Islet precursor cell (in vitro differentiated cells): Measurements from ENCODE around the gene MYO18B.

Source experiments
- DNase-seq: peaks from one replicate; pipeline ENCODE4 v3.0.0-alpha.2; 2018

Gene MYO18B

DNA sequence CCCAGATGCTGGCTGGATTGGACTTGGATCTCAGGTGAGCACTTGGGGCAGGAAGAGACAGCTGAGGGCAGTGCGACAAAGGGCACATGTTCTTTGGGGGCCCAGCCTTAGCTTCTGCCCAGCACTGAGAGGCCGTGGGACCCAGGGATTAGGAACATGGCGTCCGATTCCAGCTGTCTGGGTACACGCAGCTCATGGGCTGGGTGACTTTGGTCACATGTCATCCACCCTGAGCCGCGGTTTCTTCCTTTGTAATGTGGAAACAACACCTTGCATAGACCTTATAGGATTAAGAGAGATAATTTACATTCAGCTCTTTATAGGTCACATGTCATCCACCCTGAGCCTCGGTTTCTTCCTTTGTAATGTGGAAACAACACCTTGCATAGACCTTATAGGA lies 39.8 kb downstream of the MYO18B start:
- no peak for DNase-seq

DNA sequence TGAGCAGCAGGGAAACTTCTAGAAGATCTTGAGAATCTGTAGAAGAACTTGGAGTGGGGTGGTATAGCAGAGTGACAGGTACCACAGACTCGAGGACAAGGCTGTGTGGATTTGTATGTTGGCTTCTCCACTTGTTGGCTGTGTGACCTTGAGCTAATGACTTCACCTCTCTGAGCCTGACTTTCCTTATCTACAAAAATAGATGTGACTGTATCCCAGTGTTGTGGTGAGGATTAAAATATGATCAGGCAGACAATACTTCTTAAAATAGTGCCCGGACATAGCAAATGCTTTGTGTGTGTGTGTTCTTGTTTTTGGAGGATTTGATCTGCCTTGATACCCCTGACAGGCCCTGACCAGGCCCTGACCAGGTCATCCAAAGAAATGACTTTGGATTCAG lies 40.8 kb downstream of the MYO18B start:
- DNase-seq, result no peak

DNA sequence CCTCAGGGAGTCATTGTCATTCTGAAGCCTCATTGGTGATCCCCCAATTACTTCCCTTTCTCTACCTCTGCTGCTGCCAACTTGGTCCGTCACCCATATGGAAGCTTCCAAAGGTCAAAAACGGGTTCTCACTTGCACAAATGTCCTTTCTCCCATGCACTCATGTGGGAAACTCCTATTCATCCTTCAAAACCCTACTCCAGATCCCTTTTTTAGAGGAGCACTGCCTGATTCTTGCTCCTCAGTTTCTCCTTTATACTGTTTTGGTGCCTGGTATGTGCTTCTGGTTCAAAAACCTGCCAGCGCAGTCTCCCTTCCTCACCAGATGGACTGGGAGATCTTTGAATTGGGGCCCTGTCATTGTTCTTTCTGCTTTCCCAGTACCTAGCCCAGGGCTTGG lies 41.9 kb downstream of the MYO18B start:
- DNase-seq, result no peak

DNA sequence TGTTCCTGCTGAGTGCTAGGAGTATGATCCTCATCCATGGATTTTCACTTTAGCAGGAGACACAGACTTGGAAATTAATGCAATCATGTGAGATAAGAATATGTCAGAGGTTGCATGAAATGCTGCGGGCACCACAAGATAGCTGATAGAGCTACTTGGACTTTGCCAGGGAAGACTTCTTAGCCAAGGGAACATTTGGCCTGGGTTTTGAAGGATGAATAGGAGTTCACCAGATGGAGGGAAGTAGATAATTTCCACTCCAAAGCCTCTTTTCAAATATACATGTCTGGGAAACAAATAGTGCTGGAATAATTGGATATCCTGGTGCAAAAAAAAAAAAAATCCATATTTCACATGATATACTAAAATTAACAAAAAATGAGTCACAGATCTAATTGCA lies 44.2 kb downstream of the MYO18B start:
- DNase-seq, result no peak

DNA sequence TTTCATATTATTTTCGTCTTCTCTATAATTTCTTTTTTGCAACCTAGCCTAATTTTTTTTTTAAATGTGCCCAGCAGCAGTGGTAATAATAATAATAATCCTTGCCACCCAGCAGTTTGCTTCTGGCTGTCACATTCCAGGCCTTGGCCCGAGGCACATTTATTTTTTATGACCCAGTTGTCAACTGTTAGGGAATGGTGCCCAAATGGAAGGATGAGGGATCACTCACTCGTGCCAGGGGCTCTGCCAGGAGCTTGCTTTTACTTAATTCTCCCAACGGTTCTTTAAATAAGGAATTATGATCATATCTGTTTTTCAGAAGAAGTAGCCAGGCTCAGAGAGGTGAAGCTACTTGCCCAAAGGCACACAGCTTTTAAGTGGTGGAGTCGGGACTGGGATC lies 49.6 kb downstream of the MYO18B start:
- DNase-seq, result no peak

DNA sequence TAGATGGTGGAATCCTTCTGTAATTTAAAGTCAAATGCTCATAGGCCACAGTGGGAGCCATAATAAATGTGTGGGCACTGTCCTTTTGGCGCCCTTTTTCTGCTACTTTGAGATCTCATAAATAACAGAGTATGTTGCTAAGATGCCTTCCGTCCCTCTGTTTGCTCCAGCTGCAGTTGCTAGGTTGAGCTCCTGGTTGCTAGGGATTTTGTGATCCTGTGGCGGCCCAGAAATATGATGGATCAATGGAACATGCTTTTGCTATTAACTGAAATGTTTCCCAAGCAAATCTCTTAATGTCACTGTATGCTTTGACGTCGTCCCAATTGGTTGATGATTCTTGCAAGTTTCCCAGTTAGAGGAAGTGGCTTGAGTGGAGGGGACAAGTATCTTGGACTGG lies 53.5 kb downstream of the MYO18B start:
- no peak for DNase-seq

DNA sequence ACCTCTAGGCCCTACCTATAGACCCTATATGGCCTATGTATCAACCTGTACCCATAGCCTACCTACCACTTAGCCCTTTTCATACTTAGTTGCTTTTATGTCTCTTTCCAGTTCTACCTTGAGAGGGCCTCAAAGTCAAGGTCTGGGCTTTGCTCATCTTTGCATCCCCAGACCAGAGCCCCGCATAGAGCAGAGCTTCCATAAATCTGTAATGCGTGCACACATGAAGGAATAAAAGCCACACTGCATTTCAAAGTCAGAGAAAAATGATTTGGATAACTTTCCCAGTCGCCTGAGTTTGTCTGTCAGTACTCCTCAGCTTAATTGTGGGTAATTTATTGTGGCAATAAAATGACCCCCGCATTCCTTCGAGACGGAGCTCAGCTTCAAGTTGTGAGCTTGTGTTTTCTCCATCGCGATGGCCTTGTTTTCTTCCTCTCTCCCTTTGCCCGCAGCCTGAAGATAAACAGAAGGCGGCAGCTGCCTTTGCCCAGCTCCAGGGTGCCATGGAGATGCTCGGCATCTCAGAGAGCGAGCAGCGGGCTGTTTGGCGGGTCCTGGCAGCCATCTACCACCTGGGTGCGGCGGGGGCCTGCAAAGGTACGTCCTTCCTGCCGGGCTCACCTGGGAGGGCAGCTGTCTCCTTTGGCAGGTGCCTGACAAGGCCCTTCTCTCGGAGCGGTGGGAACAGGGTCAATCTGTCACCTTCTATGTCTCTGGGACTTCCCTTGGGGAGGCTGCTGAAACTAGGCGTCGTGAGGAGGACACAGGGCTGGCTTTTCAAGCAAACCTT lies 55.7 kb downstream of the MYO18B start:
- no peak for DNase-seq

DNA sequence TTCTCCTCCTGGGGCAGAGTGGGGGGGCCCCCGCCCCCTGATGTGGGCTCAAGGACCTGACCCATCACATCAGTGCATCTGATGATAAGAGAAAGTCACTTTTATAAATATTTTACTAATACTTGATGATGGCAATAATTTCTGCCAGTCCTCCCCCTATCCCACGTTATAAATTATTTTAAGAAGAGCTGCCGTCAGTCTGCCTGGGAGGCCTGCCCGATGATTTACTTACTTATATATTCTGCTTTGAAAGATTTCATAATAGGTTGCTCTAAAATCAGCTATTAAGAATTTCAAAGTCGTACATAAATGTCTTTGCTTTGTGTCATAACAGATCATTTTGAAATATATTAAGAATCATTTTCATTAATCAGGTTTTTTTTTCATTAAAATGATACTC lies 58.8 kb downstream of the MYO18B start:
- DNase-seq, result no peak

DNA sequence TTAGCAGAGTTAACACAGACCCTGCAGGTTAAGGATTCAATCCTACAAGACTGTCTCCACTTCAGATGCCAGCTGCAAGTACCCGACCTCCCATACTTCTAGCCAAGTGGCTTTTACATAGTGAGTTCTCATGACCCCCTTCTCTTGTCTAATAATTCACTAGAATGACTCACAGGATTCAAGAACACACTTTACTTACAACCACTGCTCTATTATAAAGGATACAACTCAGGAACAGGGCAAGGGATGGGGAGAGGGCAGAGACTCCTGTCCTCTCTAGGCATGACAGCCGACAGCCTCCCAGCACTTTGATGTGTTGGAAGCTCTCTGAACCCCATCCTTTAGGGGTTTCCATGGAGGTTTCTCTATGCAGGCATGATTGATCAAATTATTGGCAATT lies 60.0 kb downstream of the MYO18B start:
- DNase-seq, result no peak

DNA sequence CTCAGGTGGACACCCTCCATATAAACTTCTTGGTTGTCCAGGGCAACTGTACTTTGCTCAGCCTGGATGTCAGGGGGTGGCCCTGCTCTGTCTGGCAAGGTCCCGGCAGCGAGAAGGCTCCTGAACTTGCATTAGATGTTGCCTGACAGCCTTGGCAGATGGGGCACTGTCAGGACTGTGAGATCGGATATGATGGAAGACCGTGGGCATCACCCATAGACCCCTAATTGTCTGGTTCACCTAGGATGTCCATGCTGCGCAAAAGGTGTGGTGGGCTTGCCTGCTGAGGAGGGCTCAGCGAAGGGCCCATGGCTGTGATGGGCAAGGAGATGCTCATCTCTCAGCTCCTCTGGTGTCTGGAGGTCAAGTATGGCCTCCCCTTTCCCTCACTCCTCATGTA lies 62.7 kb downstream of the MYO18B start:
- no peak for DNase-seq

DNA sequence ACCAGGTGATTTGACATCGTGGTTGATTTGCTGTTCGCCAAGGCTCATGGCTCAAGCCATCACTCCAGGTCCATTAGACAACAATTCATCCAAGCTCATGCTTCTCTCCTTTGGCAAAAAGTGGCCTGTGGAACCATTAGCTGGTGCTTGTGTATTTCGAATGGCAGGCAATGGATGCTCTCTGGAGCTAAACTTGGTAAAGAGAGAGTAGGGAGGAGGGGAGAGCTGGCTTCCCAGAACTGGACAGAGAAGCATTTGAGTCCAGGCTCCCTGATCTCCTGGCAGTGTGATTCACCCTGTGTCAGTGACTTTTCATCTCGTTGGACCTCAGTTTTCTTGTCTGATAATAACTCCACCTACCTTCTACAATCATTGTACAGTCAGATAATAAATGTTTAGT lies 64.6 kb downstream of the MYO18B start:
- no peak for DNase-seq

DNA sequence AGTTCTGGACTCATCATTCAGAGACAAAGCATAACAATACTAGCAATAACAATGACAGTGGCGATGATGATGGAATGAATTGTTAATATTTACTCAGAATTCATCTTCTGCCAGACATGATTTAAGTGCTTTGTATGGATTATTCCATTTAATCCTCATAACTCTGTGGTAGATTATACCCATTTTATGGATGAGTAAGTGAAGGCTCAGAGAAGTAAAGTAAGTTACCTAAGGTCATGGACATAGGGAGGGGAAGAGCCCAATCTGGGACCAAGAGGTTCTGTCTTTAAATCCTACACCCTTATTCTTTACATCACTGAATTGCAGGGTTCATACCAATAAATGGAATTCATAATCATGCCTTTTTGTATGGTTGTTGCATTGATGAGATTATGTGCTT lies 72.7 kb downstream of the MYO18B start:
- DNase-seq, result no peak

DNA sequence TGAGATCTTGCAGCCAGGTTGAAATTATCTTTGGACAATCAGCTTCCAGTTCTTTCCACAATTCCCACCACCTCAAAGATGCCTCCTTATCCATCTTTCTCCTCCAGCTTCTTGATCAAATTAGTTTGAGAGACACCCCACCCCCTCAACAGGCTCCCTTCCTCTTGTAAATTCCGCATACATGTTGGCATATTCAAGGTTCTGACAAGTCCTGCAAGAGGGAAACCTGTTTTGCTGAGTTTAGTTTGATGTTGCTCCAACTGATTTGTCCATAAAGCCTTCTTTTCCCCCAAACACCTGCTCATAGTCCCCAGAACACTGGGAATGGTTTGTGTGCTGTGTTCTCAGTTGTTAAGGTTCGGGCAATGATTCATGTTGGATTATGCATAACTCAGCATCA lies 73.6 kb downstream of the MYO18B start:
- DNase-seq, result no peak

DNA sequence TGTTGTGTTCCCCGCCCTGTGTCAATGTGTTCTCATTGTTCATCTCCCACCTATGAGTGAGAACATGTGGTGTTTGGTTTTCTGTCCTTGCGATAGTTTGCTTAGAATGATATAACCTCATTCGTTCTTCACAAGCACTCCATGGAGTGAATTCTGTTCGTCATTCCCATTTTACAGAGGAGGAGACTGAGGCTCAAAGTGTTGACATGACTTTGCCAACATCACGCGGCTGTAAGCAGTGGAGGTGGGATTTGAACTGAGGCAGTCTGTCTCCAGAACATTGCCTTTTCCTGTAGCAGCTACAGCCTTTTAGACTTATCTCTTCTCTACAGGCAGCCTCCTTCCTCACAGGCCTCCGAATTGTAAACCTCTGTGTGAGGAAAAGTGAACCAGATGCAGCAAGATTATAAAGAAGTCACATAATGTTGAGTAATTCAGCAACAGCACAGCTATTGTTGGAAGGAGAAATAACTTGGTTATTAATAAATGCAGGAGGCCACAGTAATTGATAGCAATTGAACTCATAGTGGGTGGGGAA lies 74.6 kb downstream of the MYO18B start:
- no peak for DNase-seq

DNA sequence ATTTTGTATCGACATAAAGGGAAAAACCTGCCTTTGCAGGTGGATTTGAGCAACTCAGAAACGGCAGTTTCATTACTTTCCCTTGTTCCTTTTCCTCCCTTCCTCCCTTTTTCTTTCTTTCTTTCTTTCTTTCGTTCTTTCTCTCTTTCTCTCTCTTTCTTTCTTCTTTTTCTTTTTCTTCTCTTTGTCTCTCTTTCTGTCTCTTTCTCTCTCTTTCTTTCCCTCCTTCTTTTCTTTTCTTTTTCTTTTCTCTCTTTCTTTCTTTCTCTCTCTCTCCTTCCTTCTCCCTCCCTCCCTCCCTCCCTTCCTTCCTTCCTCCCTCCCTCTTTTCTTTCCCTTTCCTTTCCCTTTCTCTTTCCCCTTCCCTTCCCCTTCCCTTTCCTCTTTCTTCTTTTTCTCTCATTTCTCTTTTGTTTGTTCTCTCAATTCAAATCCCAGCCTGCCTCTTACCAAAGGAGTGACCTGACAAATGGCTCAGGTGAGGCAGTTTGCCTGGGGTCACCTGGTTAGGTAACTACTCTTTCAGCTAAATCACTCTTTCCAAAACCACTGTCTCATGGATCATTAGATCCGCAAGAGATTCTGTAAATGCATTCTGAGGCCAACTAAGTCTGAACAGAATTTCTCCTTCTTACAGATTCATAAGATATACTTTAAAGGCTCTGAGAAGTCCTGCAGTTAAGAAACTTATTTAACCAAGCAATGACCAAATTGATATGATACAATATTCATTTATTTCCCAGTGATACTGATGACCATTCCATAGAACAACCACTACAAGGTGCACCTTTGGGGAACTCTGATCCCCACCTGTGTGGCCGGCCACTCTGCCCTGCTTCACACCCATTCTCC lies 75.3 kb downstream of the MYO18B start:
- DNase-seq, result no peak

DNA sequence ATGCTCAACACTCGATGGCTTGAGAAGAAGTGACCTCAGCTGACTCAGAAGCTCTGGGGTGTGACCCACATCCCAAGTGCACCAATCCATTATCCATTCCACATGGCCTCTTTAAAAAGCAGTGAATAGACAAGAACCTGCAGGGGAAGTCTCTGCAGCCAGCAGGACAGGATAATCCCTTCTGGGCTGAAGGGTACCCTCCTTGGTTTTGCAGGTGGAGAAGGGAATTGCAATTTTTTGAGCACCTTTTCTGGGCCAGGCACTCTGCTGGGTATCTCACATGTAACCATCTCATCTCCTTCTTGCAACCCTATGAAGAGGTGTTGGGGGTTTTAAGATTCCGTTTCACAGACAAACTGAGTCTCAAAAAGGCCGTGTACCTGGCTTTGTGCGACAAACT lies 76.6 kb downstream of the MYO18B start:
- DNase-seq, result no peak

DNA sequence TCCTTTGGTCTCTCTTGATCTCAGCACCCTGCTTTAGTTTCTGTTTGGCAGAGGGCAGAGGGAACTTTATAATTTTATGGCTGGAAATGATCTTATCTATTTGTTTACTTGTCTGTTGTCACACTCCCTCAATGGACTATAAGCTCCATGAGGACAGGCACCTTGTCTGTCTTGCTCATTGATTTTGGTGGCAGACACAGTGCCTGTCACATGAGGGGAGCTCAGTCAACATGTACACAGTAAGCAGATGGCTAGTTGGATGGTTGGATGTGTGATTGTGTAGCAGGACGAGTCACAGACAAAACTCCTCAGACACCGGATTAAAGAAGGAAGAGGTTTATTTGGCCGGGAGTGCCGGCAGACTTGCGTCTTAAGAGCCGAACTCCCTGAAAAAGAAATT lies 80.4 kb downstream of the MYO18B start:
- no peak for DNase-seq

DNA sequence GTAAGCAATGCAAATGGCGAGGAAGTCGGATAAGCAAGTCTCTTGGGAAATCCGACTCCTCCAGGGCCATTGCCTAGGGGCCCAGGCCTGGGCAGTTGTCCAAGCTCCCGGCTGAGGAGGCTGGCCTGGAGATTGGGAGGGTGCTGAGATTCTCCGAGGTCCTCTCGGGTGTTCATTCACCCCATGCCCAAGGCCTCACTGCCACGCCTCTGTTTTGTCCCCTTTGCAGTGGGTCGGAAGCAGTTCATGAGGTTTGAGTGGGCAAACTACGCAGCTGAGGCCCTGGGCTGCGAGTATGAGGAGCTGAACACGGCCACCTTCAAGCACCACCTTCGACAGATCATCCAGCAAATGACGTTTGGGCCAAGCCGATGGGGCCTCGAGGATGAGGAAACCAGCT lies 81.3 kb downstream of the MYO18B start:
- DNase-seq, result no peak

DNA sequence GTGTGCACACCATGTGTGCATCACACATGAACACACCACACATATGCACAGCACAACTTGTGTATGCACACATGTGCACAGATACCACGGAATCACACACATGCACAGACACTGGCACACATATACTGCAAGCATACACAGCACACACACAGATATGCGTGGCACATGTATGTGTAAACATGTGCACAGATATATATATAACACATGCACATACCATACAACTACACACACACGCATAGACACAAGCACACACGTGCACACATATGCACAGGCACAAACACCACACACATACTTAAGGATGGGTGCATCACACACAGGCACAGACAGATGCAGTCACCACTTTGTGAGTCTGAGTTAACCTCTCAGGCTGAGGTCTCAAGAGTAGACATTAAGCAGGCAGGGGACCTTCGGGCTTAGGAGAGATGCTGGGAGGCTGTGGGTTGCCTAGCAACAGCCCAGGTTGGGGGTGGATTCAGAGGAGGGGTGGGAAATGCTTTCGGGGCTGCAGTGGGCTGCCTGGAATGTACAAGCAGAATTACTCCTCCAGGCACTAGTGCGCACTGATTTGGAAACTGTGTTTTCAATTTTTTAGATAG lies 82.9 kb downstream of the MYO18B start:
- DNase-seq, result no peak

DNA sequence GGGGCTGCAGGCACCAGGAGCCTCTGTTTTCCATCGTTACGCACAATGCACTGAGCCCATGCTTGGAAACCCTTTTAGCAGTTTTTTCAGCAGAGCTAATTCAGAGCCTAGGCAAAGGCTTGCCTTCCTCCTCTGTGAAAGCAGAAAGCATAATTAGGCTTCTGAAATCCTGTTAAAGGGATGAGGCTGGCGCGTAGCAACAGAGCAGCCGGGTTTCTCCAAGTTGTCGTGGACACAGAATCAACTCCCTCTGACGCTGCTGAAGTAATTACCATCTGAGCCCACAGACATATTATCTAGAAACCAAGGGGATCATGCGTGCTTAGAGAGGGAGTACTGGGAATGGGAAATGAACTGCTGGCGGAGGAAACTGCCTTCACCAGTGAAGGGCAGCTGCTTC lies 85.4 kb downstream of the MYO18B start:
- peak; percentile 46 for DNase-seq

DNA sequence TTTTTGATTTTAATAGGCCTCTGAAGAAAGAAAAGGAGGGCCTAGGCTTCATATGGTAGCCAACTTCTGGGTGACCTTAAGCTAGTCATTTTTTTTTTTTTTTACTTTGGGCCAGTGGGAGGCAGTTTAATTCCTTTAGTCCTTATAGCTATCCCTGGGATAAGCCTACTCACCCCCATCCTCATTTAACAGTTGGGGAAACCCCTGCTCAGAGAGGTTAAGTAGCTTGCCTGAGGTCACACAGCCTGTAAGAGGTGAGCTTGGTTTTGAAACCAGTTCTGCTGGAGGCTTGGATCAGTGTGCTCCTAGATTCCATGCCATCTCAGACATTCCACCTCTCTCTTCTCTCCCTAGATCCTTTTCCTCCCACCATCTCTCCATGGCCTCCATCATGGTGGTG lies 86.4 kb downstream of the MYO18B start:
- no peak for DNase-seq

DNA sequence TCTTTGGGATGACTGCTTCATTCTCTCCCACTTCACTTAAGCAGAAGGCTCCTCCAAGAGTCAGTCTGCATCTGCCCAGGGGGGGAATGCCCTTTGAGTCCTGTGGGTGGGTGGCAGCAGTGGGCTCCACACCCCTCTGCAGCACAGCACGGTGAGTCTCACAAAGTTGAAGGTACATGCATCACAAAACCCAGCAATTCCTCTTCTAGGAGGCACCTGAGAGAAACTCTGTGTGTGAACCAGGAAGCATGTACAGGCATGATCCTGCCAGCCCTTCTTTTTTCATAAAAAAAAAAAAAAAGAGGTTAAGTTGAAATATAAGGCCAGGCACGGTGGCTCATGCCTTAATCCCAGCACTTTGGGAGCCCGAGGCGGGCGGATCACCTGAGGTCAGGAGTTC lies 87.2 kb downstream of the MYO18B start:
- no peak for DNase-seq
